Panc1 (cell line): ENCODE data around the gene OAS2.

ENCODE experiments used
- POLR2AphosphoS5 ChIP-seq: IDR thresholded peaks from 2 replicates; pipeline ENCODE4 v1.6.1; 2012; ENCODE audit warnings: mild to moderate bottlenecking, low read depth, low read length, moderate library complexity
- TF ChIP-seq, protein P1 (sequence below): fragments of 450-650 bp; IDR thresholded peaks from 2 replicates; pipeline ENCODE4 v1.5.1; 2017; ENCODE audit warnings: mild to moderate bottlenecking

DNA sequence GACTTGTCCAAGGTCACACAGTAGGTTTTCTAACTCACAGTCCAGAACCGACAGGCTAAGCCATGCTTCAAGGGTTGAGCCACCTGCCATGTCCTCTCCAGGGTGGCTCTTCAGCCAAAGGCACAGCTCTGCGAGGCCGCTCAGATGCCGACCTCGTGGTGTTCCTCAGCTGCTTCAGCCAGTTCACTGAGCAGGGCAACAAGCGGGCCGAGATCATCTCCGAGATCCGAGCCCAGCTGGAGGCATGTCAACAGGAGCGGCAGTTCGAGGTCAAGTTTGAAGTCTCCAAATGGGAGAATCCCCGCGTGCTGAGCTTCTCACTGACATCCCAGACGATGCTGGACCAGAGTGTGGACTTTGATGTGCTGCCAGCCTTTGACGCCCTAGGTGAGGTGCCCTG is 12.7 kb upstream of the OAS2 start:
- TF ChIP-seq, protein P1, sequence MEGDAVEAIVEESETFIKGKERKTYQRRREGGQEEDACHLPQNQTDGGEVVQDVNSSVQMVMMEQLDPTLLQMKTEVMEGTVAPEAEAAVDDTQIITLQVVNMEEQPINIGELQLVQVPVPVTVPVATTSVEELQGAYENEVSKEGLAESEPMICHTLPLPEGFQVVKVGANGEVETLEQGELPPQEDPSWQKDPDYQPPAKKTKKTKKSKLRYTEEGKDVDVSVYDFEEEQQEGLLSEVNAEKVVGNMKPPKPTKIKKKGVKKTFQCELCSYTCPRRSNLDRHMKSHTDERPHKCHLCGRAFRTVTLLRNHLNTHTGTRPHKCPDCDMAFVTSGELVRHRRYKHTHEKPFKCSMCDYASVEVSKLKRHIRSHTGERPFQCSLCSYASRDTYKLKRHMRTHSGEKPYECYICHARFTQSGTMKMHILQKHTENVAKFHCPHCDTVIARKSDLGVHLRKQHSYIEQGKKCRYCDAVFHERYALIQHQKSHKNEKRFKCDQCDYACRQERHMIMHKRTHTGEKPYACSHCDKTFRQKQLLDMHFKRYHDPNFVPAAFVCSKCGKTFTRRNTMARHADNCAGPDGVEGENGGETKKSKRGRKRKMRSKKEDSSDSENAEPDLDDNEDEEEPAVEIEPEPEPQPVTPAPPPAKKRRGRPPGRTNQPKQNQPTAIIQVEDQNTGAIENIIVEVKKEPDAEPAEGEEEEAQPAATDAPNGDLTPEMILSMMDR = no peak
- TF ChIP-seq POLR2AphosphoS5 = no peak
